Measurements from ENCODE around the gene S100A10.

S100A10 gene

DNA sequence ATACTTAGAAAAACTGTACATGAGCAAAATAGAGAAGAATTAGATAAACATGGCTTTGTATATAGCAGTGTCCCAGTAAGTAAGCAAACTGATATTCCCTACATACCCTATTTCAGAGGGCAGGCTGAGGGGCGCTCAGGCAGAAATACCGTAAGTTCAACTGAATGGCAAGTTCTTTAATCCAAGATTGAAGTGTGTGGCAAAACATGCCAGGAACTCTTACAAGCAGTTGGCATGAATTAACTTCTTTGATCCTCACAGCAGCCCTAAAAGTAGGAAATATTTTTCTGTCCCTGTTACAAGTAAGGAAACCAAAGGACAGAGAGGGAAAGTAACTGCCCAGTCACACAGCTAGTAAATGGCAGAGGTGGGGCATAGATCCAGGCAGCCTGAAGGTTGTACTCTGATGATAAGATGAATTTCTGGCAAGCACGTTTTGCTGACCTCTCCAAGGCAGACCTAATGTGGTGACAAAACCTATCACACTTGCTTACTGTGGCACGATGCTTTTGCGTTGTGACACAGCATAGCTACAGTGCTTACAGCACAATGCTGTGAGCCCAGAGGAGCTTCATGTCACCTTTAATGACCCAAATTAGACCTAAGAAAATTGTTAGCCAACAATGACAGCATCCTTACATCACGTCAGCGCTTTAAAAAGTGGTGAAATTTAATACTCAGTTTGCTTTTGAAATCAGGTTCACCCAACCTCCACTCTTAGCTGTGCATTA, 49.4 kb downstream of the S100A10 start:
- TF ChIP-seq, protein P1, sequence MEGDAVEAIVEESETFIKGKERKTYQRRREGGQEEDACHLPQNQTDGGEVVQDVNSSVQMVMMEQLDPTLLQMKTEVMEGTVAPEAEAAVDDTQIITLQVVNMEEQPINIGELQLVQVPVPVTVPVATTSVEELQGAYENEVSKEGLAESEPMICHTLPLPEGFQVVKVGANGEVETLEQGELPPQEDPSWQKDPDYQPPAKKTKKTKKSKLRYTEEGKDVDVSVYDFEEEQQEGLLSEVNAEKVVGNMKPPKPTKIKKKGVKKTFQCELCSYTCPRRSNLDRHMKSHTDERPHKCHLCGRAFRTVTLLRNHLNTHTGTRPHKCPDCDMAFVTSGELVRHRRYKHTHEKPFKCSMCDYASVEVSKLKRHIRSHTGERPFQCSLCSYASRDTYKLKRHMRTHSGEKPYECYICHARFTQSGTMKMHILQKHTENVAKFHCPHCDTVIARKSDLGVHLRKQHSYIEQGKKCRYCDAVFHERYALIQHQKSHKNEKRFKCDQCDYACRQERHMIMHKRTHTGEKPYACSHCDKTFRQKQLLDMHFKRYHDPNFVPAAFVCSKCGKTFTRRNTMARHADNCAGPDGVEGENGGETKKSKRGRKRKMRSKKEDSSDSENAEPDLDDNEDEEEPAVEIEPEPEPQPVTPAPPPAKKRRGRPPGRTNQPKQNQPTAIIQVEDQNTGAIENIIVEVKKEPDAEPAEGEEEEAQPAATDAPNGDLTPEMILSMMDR (IDR thresholded peaks at IDR 0.05; ENCODE audit: low read depth, low read length) = no peak
- no peak overlapping the region for H3K4me3 ChIP-seq (ENCODE audit: low read depth, low read length)

DNA sequence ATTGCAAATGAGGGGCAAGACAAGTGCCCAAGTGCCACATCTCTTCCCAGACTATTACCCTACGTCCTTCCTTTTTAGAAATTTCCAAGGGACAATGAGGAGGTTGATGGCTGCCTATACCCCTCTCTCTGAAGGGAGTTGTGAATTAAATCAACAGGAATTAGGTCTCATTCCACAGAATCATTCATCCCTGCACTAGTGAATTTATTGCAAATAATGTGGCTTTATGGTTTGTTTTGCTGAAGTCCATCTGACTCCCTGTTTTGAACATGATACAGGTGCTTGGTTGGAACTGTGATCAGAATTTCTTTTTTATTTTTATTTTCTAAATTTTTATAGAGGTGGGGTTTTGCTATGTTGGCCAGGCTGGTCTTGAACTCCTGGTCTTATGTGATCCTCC, 50.1 kb downstream of the S100A10 start:
- TF ChIP-seq, protein P1 (IDR thresholded peaks at IDR 0.05; ENCODE audit: low read depth, low read length) = no peak

DNA sequence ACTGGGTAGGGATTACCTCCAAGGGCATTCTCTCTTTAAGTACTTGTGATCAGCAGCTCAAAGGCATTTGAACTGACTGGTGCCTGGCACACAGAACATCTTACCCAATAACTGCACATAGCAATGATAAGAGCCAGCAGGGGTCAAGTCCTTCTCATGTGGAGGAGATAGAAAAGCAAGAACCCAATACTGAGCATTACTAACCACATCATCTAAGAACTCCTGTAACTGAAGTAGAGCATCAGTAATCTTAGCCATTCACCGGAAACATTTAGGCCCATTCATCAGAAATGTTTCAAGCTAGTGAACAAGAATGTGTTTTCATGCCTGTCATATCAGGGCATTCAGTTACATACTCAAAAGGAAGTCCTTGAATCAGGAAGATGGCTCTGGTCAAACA, 50.8 kb downstream of the S100A10 start:
- TF ChIP-seq, protein P1 (IDR thresholded peaks at IDR 0.05; ENCODE audit: low read depth, low read length) = no peak
- no peak overlapping the region for H3K4me3 ChIP-seq (ENCODE audit: low read depth, low read length)

More for the DNA sequence above, 50.1 kb downstream of the S100A10 start:
- H3K4me3 ChIP-seq (ENCODE audit: low read depth, low read length) = no peak overlapping the region

DNA sequence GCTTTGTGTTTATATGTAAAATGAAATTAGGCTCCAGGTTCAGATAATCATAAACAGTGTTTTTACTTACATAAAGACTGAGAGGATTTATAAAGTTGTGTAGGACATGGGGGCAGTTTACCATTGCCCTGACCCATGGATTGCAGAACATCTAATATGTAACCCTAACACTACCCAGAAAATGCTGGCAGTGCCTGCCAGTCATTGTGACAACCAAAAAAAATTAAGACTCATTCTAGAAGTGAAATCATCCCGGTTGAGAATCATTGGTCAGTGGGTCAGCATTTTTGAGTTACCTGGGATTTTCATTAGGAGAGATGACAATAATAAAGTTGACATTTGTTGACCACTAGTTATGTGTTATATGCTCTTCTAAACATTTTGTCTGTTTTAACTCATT, 53.1 kb downstream of the S100A10 start:
- TF ChIP-seq, protein P1 (IDR thresholded peaks at IDR 0.05; ENCODE audit: low read depth, low read length) = no peak
- no peak overlapping the region for H3K4me3 ChIP-seq (ENCODE audit: low read depth, low read length)

DNA sequence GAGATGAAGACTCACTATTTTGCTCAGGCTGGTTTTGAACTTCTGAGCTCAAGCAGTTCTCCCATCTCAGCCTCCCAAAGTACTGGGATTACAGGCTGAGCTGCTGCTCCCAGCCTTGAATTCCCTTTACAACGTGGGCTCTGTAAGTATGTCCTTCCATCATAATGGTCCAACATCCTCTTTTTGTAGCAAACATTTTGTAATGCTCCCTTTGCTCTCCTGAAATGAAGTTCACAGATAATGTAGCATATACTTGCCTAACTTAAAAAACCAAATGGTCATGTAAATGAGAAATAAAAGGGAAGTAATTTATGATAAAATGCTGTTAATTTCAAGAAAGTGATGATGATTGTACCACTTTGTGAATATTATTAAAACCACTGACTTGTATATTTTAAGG, 53.9 kb downstream of the S100A10 start:
- TF ChIP-seq, protein P1 (IDR thresholded peaks at IDR 0.05; ENCODE audit: low read depth, low read length) = no peak
- H3K4me3 ChIP-seq (ENCODE audit: low read depth, low read length) = no peak overlapping the region

DNA sequence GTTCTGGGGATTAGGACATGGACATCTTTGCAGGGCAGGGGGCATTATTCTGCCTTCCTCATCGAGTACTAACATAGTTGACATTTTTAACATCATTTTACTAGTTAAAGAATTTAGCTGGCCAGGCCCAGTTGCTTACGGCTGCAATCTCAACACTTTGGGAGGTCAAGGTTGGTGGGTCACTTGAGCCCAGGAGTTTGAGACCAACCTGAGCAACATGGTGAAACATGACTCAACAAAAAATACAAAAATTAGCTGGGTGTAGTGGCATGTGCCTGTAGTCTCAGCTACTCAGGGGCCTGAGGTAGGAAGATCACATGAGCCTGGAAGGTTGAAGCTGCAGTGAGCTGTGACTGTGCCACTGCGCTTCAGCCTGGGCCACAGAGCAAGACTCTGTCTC, 54.5 kb downstream of the S100A10 start:
- TF ChIP-seq, protein P1 (IDR thresholded peaks at IDR 0.05; ENCODE audit: low read depth, low read length) = no peak
- H3K4me3 ChIP-seq (ENCODE audit: low read depth, low read length) = no peak overlapping the region

DNA sequence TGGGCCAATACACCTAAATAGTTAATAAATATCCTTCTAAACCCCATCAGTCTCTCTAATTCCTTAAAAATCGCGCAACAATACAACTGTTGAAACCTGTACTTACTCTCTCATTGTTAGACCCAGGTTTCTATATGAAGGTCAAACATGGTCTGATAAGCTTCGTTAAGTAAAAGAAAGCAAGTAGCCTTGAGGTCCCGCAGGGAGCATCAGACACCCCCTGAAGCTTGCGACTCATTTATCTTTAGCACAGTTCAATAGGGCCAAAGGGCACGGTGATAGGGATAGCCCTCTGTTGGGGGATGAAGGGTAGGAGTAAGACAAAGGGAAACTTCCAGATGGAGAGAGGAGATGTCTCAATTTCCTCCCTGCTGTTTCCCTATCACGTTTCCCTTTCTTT, 57.0 kb downstream of the S100A10 start:
- no peak overlapping the region for H3K4me3 ChIP-seq (ENCODE audit: low read depth, low read length)
- TF ChIP-seq, protein P1 (IDR thresholded peaks at IDR 0.05; ENCODE audit: low read depth, low read length) = no peak
